Osteoblast (primary cell): ENCODE results near the gene OOSP4B. TPM values are rescaled to one million over a fixed set of nuclear protein-coding genes. Genes with fewer than 3 reads are reported as not detected.

Experiments used
- DNase-seq: peaks from one replicate; pipeline ENCODE4 v3.0.0; 2011; ENCODE audit warnings: low spot score, mixed read lengths; ENCODE audit not compliant: insufficient read length; ENCODE audit errors: missing footprints
- H2AFZ ChIP-seq: 2 replicates; pipeline ENCODE4 v1.6.0; 2011; ENCODE audit warnings: mild to moderate bottlenecking, low read length
- H3K27ac ChIP-seq: 2 replicates; pipeline ENCODE4 v1.5.1; 2011; ENCODE audit warnings: mild to moderate bottlenecking, low read depth, low read length, moderate library complexity
- H3K27me3 ChIP-seq: 2 replicates; pipeline ENCODE4 v1.6.0; 2012; ENCODE audit warnings: mild to moderate bottlenecking, control low read depth, inconsistent platforms, low read length, moderate library complexity; ENCODE audit not compliant: insufficient read depth
- H3K36me3 ChIP-seq: 2 replicates; pipeline ENCODE4 v1.5.1; 2011; ENCODE audit warnings: mild to moderate bottlenecking, low read length, control low read depth, moderate library complexity; ENCODE audit not compliant: insufficient read depth
- H3K4me1 ChIP-seq: 2 replicates; pipeline ENCODE4 v1.5.1; 2011; ENCODE audit warnings: mild to moderate bottlenecking, low read length, control low read depth, moderate library complexity; ENCODE audit not compliant: insufficient read depth
- H3K4me2 ChIP-seq: 2 replicates; pipeline ENCODE4 v1.6.0; 2011; ENCODE audit warnings: mild to moderate bottlenecking, low read length; ENCODE audit not compliant: insufficient read depth
- H3K4me3 ChIP-seq: fragments of 200-600 bp; sonication (generic); 3 replicates; pipeline ENCODE4 v1.5.1; 2012; ENCODE audit warnings: mild to moderate bottlenecking, low read length, inconsistent platforms; ENCODE audit not compliant: insufficient read depth
- H3K79me2 ChIP-seq: 2 replicates; pipeline ENCODE4 v1.6.0; 2012; ENCODE audit warnings: mild to moderate bottlenecking, low read length, control low read depth, inconsistent platforms; ENCODE audit not compliant: insufficient read depth
- H3K9me3 ChIP-seq: 2 replicates; pipeline ENCODE4 v1.5.1; 2011; ENCODE audit warnings: low read depth, low read length, control low read depth
- H4K20me1 ChIP-seq: 2 replicates; pipeline ENCODE4 v1.6.0; 2012; ENCODE audit warnings: mild to moderate bottlenecking, low read length, control low read depth; ENCODE audit not compliant: insufficient read depth
- total RNA-seq: library from RNA; depleted of rRNA; stranded (reverse); fragments of >200 nt; gene quantifications from 2 replicates; pipeline ENCODE4 v1.2.3, GENCODE V29; 2012
- TF ChIP-seq, protein P1 (sequence below): IDR thresholded peaks from 2 replicates; pipeline ENCODE4 v1.5.1; 2011; ENCODE audit warnings: mild to moderate bottlenecking, low read depth, low read length, moderate library complexity; ENCODE audit errors: extremely low read depth

OOSP4B gene
- total RNA-seq, 1 donor, result not detected

DNA sequence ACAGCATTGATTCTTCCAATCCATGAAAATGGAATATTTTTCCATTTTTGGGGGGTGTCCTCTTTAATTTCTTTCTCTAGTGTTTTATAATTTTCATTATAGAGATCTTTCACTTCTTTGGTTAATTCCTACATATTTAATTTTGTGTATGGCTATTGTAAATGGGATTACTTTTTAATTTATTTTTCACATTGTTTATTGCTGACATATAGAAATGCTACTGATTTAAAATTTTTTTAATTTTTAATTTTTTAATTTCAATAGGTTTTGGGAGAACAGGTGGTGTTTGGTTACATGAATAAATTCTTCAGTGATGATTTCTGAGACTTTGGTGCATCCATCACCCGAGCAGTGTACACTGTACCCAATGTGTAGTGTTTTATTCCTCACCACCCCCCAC, 26.6 kb upstream of the OOSP4B start:
- Histone ChIP-seq H3K9me3 (no peaks in the 10 kb centered on the region), H3K27ac (no peak overlapping the region), H3K36me3 (no peaks in the 10 kb centered on the region), H3K27me3 (no peaks in the 10 kb centered on the region), H2AFZ (no peak overlapping the region), H3K4me3 (no peak overlapping the region), H4K20me1 (no peaks in the 10 kb centered on the region), H3K79me2 (no peaks in the 10 kb centered on the region), H3K4me2 (no peak overlapping the region), H3K4me1 (no peaks in the 10 kb centered on the region)
- TF ChIP-seq, protein P1, sequence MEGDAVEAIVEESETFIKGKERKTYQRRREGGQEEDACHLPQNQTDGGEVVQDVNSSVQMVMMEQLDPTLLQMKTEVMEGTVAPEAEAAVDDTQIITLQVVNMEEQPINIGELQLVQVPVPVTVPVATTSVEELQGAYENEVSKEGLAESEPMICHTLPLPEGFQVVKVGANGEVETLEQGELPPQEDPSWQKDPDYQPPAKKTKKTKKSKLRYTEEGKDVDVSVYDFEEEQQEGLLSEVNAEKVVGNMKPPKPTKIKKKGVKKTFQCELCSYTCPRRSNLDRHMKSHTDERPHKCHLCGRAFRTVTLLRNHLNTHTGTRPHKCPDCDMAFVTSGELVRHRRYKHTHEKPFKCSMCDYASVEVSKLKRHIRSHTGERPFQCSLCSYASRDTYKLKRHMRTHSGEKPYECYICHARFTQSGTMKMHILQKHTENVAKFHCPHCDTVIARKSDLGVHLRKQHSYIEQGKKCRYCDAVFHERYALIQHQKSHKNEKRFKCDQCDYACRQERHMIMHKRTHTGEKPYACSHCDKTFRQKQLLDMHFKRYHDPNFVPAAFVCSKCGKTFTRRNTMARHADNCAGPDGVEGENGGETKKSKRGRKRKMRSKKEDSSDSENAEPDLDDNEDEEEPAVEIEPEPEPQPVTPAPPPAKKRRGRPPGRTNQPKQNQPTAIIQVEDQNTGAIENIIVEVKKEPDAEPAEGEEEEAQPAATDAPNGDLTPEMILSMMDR, result no peak
- no peak for DNase-seq

DNA sequence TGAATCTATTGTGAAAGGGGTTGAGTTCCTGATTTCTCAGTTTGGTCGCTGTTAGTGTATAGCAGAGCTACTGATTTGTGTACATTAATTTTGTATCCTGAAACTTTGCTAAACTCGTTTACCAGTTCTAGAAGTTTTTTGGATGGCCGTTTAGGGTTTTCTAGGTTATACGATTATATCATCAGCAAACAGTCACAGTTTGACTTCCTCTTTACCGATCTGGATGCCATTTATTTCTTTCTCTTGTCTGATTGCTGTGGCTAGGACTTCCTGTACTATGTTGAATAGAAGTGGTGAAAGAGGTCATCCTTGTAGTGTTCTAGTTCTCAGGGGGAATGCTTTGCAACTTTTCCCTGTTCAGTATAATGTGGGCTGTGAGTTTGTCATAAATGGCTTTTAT, 24.6 kb upstream of the OOSP4B start:
- Histone ChIP-seq H3K36me3 (no peaks in the 10 kb centered on the region), H3K4me3 (no peak overlapping the region), H3K79me2 (no peaks in the 10 kb centered on the region), H3K4me2 (no peak overlapping the region), H3K27ac (no peak overlapping the region), H4K20me1 (no peaks in the 10 kb centered on the region), H3K9me3 (no peaks in the 10 kb centered on the region), H3K27me3 (no peaks in the 10 kb centered on the region), H3K4me1 (no peaks in the 10 kb centered on the region), H2AFZ (no peak overlapping the region)
- TF ChIP-seq, protein P1, result no peak
- no peak for DNase-seq

DNA sequence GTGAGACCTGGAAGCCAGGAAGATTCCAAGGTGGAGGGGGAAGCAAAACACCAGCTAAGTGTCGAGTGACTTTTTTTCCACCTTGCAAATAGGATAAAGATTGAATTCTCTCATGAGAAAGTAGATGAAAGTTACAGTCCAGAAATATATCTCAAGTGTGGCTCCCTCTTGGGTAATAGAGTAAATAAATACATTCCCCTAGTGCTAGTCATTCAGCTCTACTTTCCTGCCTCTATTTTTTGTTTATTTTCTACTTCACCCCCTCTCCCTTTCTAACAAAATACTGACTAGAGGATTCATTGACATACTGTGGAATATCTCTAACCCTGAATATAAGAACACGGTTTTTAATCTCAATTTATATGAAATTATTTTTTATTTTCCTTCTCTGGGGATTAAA, 19.2 kb upstream of the OOSP4B start:
- no peaks in the 10 kb centered on the region for H3K27me3 ChIP-seq
- no peak overlapping the region for H3K4me2 ChIP-seq
- no peak overlapping the region for H3K27ac ChIP-seq
- no peak overlapping the region for H3K4me3 ChIP-seq
- peaks cover 4% of the 10 kb centered on the region for H3K9me3 ChIP-seq
- no peaks in the 10 kb centered on the region for H3K79me2 ChIP-seq
- H3K4me1 ChIP-seq, result no peaks in the 10 kb centered on the region
- no peaks in the 10 kb centered on the region for H4K20me1 ChIP-seq
- no peak overlapping the region for H2AFZ ChIP-seq
- no peaks in the 10 kb centered on the region for H3K36me3 ChIP-seq
- TF ChIP-seq, protein P1, result no peak
- no peak for DNase-seq

DNA sequence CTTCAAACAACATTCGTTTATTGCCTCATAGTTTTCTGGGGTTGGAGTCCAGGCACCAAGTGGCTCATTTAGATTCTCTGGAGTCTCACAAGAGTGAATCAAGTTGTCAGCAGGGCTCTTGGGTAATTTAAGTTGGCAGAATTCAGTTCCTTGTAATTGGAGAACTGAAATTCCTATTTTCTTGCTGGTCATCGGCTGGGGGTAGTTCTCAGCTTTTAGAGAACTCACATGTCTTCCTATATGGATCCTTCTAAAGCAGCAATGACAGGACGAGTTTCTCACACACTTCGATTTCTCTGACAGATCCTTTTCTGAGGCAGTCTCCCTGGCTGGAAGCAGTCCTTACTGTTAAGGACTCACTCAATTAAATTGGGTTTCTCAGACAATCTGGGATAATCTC, 17.3 kb upstream of the OOSP4B start:
- no peak for DNase-seq
- Histone ChIP-seq H2AFZ (no peak overlapping the region), H3K4me2 (no peak overlapping the region)

More for the DNA sequence above, 17.3 kb upstream of the OOSP4B start:
- TF ChIP-seq, protein P1, result no peak
- H3K36me3 ChIP-seq, result no peaks in the 10 kb centered on the region
- no peaks in the 10 kb centered on the region for H3K27me3 ChIP-seq
- no peak overlapping the region for H3K4me3 ChIP-seq
- H3K9me3 ChIP-seq, result peaks cover 4% of the 10 kb centered on the region
- no peaks in the 10 kb centered on the region for H4K20me1 ChIP-seq
- no peaks in the 10 kb centered on the region for H3K79me2 ChIP-seq
- no peak overlapping the region for H3K27ac ChIP-seq
- H3K4me1 ChIP-seq, result no peaks in the 10 kb centered on the region
